ENCODE measurements around the gene SLC35E1.
A peak's percentile ranks its signal among the peaks of the same experiment; 100 is the strongest.

Gene SLC35E1

DNA sequence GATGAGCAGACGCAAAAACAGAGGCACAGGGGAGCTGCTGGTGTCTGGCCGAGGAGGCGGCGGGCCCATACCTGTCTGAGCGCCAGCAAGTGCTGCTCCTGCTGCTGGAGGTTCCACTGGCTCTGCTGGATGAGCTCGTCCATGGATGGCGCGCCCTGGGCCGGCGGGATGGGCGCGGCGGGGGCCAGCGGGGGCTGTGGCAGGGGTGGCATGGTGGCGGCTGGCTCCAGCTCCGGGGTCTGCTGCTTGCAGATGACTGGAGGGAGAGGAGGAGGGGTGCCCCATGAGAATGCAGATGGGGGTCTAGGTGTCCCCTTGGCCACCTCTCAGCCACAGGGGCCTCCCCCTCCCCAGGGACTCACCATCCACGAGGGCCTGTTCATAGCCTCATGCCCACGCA lies 36.8 kb downstream of the SLC35E1 start:
- DNase-seq (ENCODE audit: low read depth, low spot score), result no peak
- in situ Hi-C loops (cut with HindIII; ENCODE audit: low sequenced_read_pairs), result no loop called here
- H3K4me3 ChIP-seq (ENCODE audit: low read depth, low read length), result no peak overlapping the region
- TF ChIP-seq, protein P1, sequence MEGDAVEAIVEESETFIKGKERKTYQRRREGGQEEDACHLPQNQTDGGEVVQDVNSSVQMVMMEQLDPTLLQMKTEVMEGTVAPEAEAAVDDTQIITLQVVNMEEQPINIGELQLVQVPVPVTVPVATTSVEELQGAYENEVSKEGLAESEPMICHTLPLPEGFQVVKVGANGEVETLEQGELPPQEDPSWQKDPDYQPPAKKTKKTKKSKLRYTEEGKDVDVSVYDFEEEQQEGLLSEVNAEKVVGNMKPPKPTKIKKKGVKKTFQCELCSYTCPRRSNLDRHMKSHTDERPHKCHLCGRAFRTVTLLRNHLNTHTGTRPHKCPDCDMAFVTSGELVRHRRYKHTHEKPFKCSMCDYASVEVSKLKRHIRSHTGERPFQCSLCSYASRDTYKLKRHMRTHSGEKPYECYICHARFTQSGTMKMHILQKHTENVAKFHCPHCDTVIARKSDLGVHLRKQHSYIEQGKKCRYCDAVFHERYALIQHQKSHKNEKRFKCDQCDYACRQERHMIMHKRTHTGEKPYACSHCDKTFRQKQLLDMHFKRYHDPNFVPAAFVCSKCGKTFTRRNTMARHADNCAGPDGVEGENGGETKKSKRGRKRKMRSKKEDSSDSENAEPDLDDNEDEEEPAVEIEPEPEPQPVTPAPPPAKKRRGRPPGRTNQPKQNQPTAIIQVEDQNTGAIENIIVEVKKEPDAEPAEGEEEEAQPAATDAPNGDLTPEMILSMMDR (IDR thresholded peaks at IDR 0.05; ENCODE audit: low read depth, low read length), result no peak

DNA sequence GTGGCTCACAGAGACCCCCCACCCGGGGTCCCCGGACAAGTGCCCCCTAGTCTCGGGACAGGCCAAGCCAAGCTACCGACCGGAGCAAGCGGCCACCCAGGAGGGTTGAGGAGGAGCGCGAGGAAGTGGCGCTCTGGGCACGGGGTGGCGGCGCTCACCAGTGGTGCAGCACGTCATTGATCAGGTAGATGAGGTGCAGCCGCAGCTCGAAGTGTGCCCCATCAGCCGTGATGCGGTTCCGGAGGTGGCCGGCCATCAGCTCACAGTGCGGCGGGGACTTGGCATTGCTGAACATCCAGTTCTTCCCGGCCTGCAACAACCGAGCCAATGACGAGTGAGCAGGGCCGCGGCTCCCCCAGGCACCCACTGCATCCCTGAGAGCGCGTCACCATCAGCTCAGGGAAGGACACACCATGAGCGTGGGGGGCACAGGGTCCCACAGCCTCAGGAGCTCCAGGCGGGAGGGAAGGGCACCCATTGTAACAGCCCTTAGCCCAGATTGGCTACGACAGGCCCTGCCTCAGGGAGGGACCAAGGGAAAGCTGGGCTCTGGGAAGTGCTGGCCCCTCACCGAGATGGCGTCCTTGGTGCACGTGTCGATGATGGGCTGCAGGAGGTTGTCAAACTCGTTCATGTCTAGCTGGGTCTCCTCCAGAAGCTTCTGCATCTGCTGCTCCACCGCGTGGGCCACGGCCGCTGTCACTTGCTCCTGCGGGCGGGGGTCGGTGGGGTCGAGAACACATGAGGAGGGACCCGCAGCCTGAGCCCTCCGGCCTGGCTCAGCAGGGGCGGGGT lies 39.6 kb downstream of the SLC35E1 start:
- TF ChIP-seq, protein P1 (IDR thresholded peaks at IDR 0.05; ENCODE audit: low read depth, low read length), result no peak
- in situ Hi-C loops (cut with HindIII; ENCODE audit: low sequenced_read_pairs), result no loop called here
- DNase-seq (ENCODE audit: low read depth, low spot score), result no peak
- no peak overlapping the region for H3K4me3 ChIP-seq (ENCODE audit: low read depth, low read length)

DNA sequence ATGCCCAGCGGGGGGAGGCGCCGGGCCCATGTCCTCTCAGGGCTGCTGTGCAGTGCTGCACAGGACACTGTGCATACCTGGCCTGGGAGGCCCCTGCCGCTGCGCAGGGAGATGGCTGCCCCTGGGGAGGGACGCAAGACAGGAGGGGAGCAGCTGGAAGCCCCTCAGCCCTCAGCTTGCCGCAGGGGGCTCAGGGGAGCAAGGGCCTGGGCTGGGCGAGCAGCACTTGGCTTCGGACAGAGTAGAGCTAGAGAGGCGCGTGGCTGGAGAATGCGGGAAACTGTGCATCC lies 40.9 kb downstream of the SLC35E1 start:
- in situ Hi-C loops (cut with HindIII; ENCODE audit: low sequenced_read_pairs), result no loop called here
- no peak for DNase-seq (ENCODE audit: low read depth, low spot score)
- no peak overlapping the region for H3K4me3 ChIP-seq (ENCODE audit: low read depth, low read length)
- TF ChIP-seq, protein P1 (IDR thresholded peaks at IDR 0.05; ENCODE audit: low read depth, low read length), result no peak

DNA sequence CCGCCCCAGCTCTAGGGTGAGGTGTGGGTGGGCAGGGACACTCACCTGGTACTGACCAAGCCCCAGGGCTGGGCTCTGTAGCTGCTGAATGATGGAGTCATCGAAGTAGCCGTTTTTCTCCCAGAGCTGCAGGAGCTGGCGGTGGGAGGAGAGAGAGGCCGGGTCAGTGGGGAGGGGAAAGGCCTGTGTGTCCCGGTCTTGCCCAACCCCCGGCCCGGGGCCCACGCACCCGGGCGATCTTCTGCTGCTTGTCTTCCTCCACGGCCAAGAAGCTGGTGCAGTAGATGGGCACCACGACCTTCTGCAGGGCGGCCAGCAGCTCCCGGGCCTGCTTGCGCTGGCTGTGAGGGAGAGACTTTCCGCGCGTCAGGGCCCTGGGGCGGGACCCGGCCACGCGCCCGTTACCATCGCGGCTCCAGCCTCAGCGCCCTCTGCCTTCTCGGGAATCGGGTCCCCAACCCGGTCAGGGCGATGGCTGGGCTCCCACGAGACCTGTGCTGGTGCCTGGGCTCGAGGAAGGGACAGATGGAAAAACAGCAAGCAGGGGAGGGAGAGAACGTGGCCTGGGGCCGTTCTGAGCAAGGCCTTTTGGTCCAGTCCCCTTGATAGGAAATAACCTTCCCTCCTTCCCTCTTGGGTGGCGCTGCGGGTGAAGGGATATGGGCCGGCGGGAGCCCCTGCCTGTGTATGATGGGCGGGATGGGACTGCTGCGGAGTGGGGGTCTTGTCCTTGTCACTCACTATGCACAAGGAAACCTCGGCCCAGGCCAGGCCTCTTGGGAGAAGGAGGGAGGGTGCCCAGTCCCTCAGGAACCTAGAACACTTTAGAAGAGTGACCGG lies 41.5 kb downstream of the SLC35E1 start:
- in situ Hi-C loops (cut with HindIII; ENCODE audit: low sequenced_read_pairs), result no loop called here
- no peak for DNase-seq (ENCODE audit: low read depth, low spot score)
- TF ChIP-seq, protein P1 (IDR thresholded peaks at IDR 0.05; ENCODE audit: low read depth, low read length), result no peak
- H3K4me3 ChIP-seq (ENCODE audit: low read depth, low read length), result no peak overlapping the region

DNA sequence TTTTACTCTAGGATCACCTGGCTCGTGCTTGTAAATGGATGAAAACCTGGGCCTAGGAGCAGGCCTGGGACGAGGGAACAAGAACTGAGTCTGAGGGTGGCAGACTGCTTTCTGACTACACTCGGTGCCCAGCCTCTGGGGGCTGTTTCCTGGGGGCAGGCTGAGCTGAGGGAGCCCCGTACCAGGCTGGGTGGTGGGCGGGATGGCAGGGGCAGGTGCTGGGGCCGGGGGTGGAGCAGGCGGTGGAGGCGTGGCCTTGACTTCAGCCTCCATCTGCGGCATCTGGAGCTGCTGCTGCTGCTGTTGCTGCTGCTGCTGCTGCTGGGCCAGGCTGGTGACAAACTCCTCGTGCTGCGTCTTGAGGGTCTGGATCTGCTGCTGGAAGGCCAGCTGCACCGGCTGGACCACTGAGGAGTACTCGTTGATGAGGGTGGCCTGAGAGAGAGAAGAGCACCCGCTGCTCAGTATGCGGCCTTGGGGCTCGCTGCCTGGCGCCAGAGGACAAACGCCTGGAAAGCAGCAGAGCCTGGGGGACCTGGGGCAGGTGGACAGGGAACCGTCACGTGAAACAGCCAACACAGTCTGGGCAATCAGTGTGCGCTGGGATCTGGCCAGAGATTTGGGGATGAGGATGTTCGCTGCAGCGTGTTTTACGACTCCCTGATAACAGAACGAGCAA lies 42.6 kb downstream of the SLC35E1 start:
- in situ Hi-C loops (cut with HindIII; ENCODE audit: low sequenced_read_pairs), result no loop called here
- H3K4me3 ChIP-seq (ENCODE audit: low read depth, low read length), result no peak overlapping the region
- TF ChIP-seq, protein P1 (IDR thresholded peaks at IDR 0.05; ENCODE audit: low read depth, low read length), result no peak
- no peak for DNase-seq (ENCODE audit: low read depth, low spot score)

DNA sequence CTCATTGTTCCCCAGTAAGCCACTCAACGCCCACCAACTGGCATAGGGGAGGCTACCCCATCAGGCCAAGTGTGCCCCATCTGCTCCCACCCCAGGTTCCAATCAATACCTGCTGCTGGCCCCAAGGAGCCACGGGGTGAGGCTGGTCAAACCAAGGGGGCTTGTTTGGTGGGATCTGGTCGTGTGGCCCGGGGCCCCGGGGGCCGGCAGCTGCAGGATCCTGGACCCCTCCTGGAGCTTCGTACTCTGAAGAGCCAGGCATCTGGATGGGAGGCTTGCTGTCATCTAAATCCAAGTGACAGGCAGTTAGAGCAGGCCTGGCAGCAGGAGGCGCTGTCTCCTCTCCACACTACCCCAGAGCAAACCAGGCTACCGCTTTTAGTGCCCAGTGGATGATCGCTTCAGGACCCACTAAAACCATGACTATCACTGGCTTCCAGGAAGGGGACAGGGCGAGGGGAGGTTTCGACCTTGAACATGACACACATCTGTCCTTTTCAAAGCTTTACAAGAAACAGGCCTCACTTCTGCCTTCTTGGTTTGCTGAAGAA lies 44.2 kb downstream of the SLC35E1 start:
- no peak for DNase-seq (ENCODE audit: low read depth, low spot score)
- in situ Hi-C loops (cut with HindIII; ENCODE audit: low sequenced_read_pairs), result no loop called here
- TF ChIP-seq, protein P1 (IDR thresholded peaks at IDR 0.05; ENCODE audit: low read depth, low read length), result peak; percentile 45
- no peak overlapping the region for H3K4me3 ChIP-seq (ENCODE audit: low read depth, low read length)

Measured in astrocyte of the spinal cord (primary cell).